ENCODE data around the gene MYO1D. TPM values are rescaled to one million over a fixed set of nuclear protein-coding genes. Genes with fewer than 3 reads are reported as not detected.

MYO1D gene
- total RNA-seq, 1 experiment from 2014 or later: 206 TPM

DNA sequence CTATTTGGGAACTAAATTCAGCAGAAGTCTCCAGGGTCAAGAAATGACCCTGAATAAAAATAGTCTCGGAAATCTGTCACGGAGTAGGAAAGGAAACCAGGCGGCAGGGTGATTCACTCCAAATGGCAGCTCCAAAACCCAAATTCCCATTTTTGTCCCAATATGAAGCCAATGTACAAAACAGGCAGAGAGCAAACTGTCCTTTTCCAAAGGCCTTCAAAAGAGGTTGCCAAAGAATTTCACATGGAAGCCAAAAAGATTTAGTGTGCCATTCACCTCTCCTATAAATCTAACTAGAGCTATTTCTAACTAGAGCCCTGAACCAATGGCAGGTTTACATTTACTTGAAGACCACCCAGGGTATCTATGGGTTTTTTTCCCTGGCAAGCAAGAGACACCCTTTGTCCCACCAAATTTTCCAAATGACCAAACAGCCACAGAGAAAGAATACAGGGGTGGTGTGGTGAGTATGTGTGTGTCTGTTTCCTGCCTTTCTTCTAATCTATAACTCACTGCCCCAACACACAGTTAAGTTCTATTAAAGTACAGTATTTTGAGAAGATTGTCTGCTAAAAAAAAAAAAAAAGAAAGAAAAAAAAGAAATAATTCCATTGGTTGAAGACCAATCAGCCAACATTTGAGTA lies 6.8 kb downstream of the MYO1D start:
- H3K4me1 ChIP-seq: peaks cover 30% of the 10 kb centered on the region
- H3K9me3 Mint-ChIP-seq (ENCODE audit: unreplicated experiment): no peaks in the 10 kb centered on the region
- H3K4me3 Mint-ChIP-seq (ENCODE audit: unreplicated experiment): no peak overlapping the region
- TF ChIP-seq, protein P1, sequence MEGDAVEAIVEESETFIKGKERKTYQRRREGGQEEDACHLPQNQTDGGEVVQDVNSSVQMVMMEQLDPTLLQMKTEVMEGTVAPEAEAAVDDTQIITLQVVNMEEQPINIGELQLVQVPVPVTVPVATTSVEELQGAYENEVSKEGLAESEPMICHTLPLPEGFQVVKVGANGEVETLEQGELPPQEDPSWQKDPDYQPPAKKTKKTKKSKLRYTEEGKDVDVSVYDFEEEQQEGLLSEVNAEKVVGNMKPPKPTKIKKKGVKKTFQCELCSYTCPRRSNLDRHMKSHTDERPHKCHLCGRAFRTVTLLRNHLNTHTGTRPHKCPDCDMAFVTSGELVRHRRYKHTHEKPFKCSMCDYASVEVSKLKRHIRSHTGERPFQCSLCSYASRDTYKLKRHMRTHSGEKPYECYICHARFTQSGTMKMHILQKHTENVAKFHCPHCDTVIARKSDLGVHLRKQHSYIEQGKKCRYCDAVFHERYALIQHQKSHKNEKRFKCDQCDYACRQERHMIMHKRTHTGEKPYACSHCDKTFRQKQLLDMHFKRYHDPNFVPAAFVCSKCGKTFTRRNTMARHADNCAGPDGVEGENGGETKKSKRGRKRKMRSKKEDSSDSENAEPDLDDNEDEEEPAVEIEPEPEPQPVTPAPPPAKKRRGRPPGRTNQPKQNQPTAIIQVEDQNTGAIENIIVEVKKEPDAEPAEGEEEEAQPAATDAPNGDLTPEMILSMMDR (IDR thresholded peaks at IDR 0.05; ENCODE audit: insufficient read depth in 1 of 2, low read depth in 1 of 2, low read length in 1 of 2, severe bottlenecking in 1 of 2, unreplicated experiment in 1 of 2): no peak
- no peak overlapping the region for H3K4me3 ChIP-seq (ENCODE audit: low read depth, low read length)
- DNase-seq: no peak
- intact Hi-C loops (cut with micrococcal nuclease; ENCODE audit: unreplicated experiment): no loop called here
- H3K36me3 ChIP-seq (ENCODE audit: control insufficient read depth, insufficient read depth, low read length): 0 out of 2 replicates have a peak, but pooled peaks cover 3% of the 10 kb centered on the region
- no TSS peak for BruUV-seq (replicated peaks)
- H3K27me3 Mint-ChIP-seq (ENCODE audit: insufficient read depth, unreplicated experiment): no peaks in the 10 kb centered on the region
- H3K27ac Mint-ChIP-seq (ENCODE audit: unreplicated experiment): peak overlapping the region; percentile 30
- no peaks in the 10 kb centered on the region for H3K27me3 ChIP-seq (replicated peaks; ENCODE audit: control insufficient read depth, insufficient read depth, low read length)
- H3K4me1 Mint-ChIP-seq (ENCODE audit: low read depth, unreplicated experiment): peaks cover 47% of the 10 kb centered on the region
- no peaks in the 10 kb centered on the region for H3K9me3 ChIP-seq
- H3K36me3 Mint-ChIP-seq (ENCODE audit: insufficient read depth, unreplicated experiment): peaks cover 55% of the 10 kb centered on the region
- ChIA-PET CTCF (no interaction called here), POLR2A (no interaction called here)

- ChIA-PET POLR2A (no interaction called here), CTCF (no interaction called here)
These were observed 7.4 kb downstream of the MYO1D start for GRCh38 chr17:32869345-32870026.

DNA sequence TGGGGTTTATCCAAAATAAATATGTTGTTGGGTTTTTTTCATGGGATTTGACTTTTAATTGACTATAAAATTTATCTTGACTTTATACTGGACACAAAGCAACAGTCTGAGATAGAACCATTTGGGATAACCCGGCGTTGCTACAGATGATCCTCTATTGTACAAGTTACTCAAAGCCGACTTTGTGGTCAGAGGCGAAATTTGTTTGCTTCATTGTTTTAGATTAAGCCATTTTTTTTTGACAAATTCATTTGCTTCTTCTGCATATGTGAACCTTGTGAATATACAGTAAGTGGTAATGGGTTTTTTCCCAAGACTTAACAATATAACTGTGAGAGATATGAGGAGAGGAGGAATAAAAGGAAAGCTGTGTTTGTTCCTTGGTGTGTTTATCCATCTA lies 11.8 kb downstream of the MYO1D start:
- H3K4me3 Mint-ChIP-seq (ENCODE audit: unreplicated experiment): no peak overlapping the region
- no peak overlapping the region for H3K27ac Mint-ChIP-seq (ENCODE audit: unreplicated experiment)
- H3K36me3 Mint-ChIP-seq (ENCODE audit: insufficient read depth, unreplicated experiment): peaks cover 36% of the 10 kb centered on the region
- H3K4me1 Mint-ChIP-seq (ENCODE audit: low read depth, unreplicated experiment): peaks cover 31% of the 10 kb centered on the region
- no peaks in the 10 kb centered on the region for H3K27me3 Mint-ChIP-seq (ENCODE audit: insufficient read depth, unreplicated experiment)
- POLR2A ChIA-PET: no interaction called here
- TF ChIP-seq, protein P1 (IDR thresholded peaks at IDR 0.05; ENCODE audit: insufficient read depth in 1 of 2, low read depth in 1 of 2, low read length in 1 of 2, severe bottlenecking in 1 of 2, unreplicated experiment in 1 of 2): no peak
- peaks cover 8% of the 10 kb centered on the region for H3K9me3 Mint-ChIP-seq (ENCODE audit: unreplicated experiment)
- Histone ChIP-seq H3K4me3 (ENCODE audit: low read depth, low read length) (no peak overlapping the region), H3K27me3 (replicated peaks; ENCODE audit: control insufficient read depth, insufficient read depth, low read length) (no peaks in the 10 kb centered on the region), H3K36me3 (ENCODE audit: control insufficient read depth, insufficient read depth, low read length) (no peaks in the 10 kb centered on the region), H3K4me1 (peaks cover 50% of the 10 kb centered on the region), H3K9me3 (no peaks in the 10 kb centered on the region)
- BruUV-seq (replicated peaks): no TSS peak
- DNase-seq: no peak
- intact Hi-C loops (cut with micrococcal nuclease; ENCODE audit: unreplicated experiment): loop anchor here (10.0 kb wide), 1 partner anchor 350 kb away; no protein-coding TSS in a partner anchor
- CTCF ChIA-PET: no interaction called here

More at GRCh38 chr17:32869345-32870026, 7.4 kb downstream of the MYO1D start:
- peak overlapping the region; percentile 30 for H3K27ac Mint-ChIP-seq (ENCODE audit: unreplicated experiment)
- BruUV-seq (replicated peaks): no TSS peak
- peaks cover 55% of the 10 kb centered on the region for H3K36me3 Mint-ChIP-seq (ENCODE audit: insufficient read depth, unreplicated experiment)
- H3K27me3 Mint-ChIP-seq (ENCODE audit: insufficient read depth, unreplicated experiment): no peaks in the 10 kb centered on the region
- Histone ChIP-seq H3K36me3 (ENCODE audit: control insufficient read depth, insufficient read depth, low read length) (0 out of 2 replicates have a peak, but pooled peaks cover 3% of the 10 kb centered on the region), H3K4me3 (ENCODE audit: low read depth, low read length) (no peak overlapping the region), H3K27me3 (replicated peaks; ENCODE audit: control insufficient read depth, insufficient read depth, low read length) (no peaks in the 10 kb centered on the region), H3K9me3 (no peaks in the 10 kb centered on the region), H3K4me1 (peaks cover 32% of the 10 kb centered on the region)
- H3K9me3 Mint-ChIP-seq (ENCODE audit: unreplicated experiment): no peaks in the 10 kb centered on the region
- intact Hi-C loops (cut with micrococcal nuclease; ENCODE audit: unreplicated experiment): loop anchor here (10.0 kb wide), 1 partner anchor 355 kb away; no protein-coding TSS in a partner anchor
- TF ChIP-seq, protein P1 (IDR thresholded peaks at IDR 0.05; ENCODE audit: insufficient read depth in 1 of 2, low read depth in 1 of 2, low read length in 1 of 2, severe bottlenecking in 1 of 2, unreplicated experiment in 1 of 2): no peak
- no peak overlapping the region for H3K4me3 Mint-ChIP-seq (ENCODE audit: unreplicated experiment)
- H3K4me1 Mint-ChIP-seq (ENCODE audit: low read depth, unreplicated experiment): peaks cover 47% of the 10 kb centered on the region
- DNase-seq: no peak
